ENCODE data around the gene ECSIT. TPM values are rescaled to one million over a fixed set of nuclear protein-coding genes. Genes with fewer than 3 reads are reported as not detected.
A peak's percentile ranks its signal among the peaks of the same experiment; 100 is the strongest.

Gene ECSIT
- total and polyA plus RNA-seq, 8 donors = 15.6 to 119 (median 73.4) TPM

GRCh38 chr19:11534948-11535347 lies 6.0 kb upstream of the ECSIT start:
- TF ChIP-seq POLR2A (IDR thresholded peaks at IDR 0.05) = no peak
- no peak for TF ChIP-seq CTCF (IDR thresholded peaks at IDR 0.05)
- TF ChIP-seq POLR2AphosphoS5 (IDR thresholded peaks at IDR 0.05) = no peak
- no peak for TF ChIP-seq EP300 (IDR thresholded peaks at IDR 0.05)
- peak overlapping the region in 4 of 5 donors; percentile 78 to 95 (median 82) for H3K27ac ChIP-seq

GRCh38 chr19:11534538-11534937 lies 5.6 kb upstream of the ECSIT start:
- DNase-seq = no peak
- intact Hi-C loops (cut with DNase I; ENCODE audit: low total_unique reads) = no loop called here
- peak overlapping the region in 4 of 5 donors; percentile 78 to 95 (median 82) for H3K27ac ChIP-seq

More at GRCh38 chr19:11534948-11535347, 6.0 kb upstream of the ECSIT start:
- no peak for DNase-seq
- H3K9me3 ChIP-seq = no peaks in the 10 kb centered on the region
- H3K4me1 ChIP-seq = peaks cover 7 to 35% (median 24%) of the 10 kb centered on the region in 4 donors
- no peak overlapping the region for H3K4me3 ChIP-seq
- H3K27me3 ChIP-seq = peaks cover 4 to 14% (median 9%) of the 10 kb centered on the region in 3 donors
- intact Hi-C loops (cut with DNase I; ENCODE audit: low total_unique reads) = no loop called here
- H3K36me3 ChIP-seq = no peaks in the 10 kb centered on the region
- 47 to 63% (median 60%) methylated on average over 5 of the region's 5 CpGs for WGBS, 5 donors

DNA sequence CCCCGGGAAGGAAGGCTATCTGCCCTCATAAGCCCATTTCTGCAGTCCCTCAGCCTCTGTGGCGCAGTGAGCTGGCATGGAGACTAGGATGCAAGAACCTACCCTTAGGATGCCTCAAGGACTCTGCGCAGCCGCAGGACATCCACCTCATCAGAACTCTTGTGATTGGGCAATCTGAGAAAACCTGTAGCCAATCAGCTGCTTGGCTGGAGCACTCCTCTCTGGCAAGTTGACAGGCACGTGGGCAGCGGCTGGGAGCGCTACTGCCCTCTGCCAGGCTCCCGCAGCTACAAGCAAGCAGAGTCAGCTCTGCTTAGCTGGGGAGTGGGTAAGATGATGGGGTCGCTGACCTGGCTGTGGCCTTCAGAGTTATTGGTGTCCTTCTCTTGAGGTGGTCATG lies 1.5 kb upstream of the ECSIT start:
- H3K36me3 ChIP-seq = peaks cover 0 to 8% (median 3%) of the 10 kb centered on the region in 4 donors
- H3K27me3 ChIP-seq = no peaks in the 10 kb centered on the region
- peak; percentile 80 to 91 for DNase-seq
- no peak overlapping the region for H3K4me3 ChIP-seq
- no peaks in the 10 kb centered on the region for H3K9me3 ChIP-seq
- peak in 1 of 3 donors; percentile 61 for TF ChIP-seq POLR2AphosphoS5 (IDR thresholded peaks at IDR 0.05)
- TF ChIP-seq POLR2A (IDR thresholded peaks at IDR 0.05) = no peak
- TF ChIP-seq CTCF (IDR thresholded peaks at IDR 0.05) = peak in 1 of 7 experiments; percentile 31
- H3K27ac ChIP-seq = peak overlapping the region in 4 of 5 donors; percentile 90 to 93 (median 92)
- H3K4me1 ChIP-seq = peaks cover 17 to 49% (median 28%) of the 10 kb centered on the region in 4 donors
- intact Hi-C loops (cut with DNase I; ENCODE audit: low total_unique reads) = no loop called here
- WGBS, 5 donors = 21 to 29% (median 24%) methylated on average over 9 of the region's 9 CpGs

More at GRCh38 chr19:11534538-11534937, 5.6 kb upstream of the ECSIT start:
- H3K27me3 ChIP-seq = peaks cover 4 to 10% (median 5%) of the 10 kb centered on the region in 3 donors
- no peaks in the 10 kb centered on the region for H3K36me3 ChIP-seq
- H3K9me3 ChIP-seq = no peaks in the 10 kb centered on the region
- no peak overlapping the region for H3K4me3 ChIP-seq
- peaks cover 7 to 35% (median 24%) of the 10 kb centered on the region in 4 donors for H3K4me1 ChIP-seq
- no peak for TF ChIP-seq POLR2A (IDR thresholded peaks at IDR 0.05)
- TF ChIP-seq EP300 (IDR thresholded peaks at IDR 0.05) = no peak
- TF ChIP-seq POLR2AphosphoS5 (IDR thresholded peaks at IDR 0.05) = no peak
- WGBS, 5 donors = 76 to 89% (median 83%) methylated on average over 1 of the region's 1 CpG

- 85 to 99% (median 89%) methylated on average over 6 to 9 of the region's 9 CpGs for WGBS, 5 donors
- H3K4me1 ChIP-seq = peaks cover 0 to 5% (median 0%) of the 10 kb centered on the region in 4 donors
- intact Hi-C loops (cut with DNase I; ENCODE audit: low total_unique reads) = no loop called here
- no peaks in the 10 kb centered on the region for H3K27me3 ChIP-seq
- H3K36me3 ChIP-seq = peaks cover 6 to 99% (median 80%) of the 10 kb centered on the region in 4 donors
- DNase-seq = no peak
- no peaks in the 10 kb centered on the region for H3K9me3 ChIP-seq
- H3K27ac ChIP-seq = no peak overlapping the region
- no peak overlapping the region for H3K4me3 ChIP-seq
- TF ChIP-seq POLR2A (IDR thresholded peaks at IDR 0.05) (no peak), CTCF (IDR thresholded peaks at IDR 0.05) (no peak), EP300 (IDR thresholded peaks at IDR 0.05) (no peak)
These were observed 9.8 kb downstream of the ECSIT start for GRCh38 chr19:11519138-11519537.

GRCh38 chr19:11513946-11514345 lies 15.0 kb downstream of the ECSIT start:
- H3K36me3 ChIP-seq = peaks cover 23 to 96% (median 85%) of the 10 kb centered on the region in 4 donors

More at GRCh38 chr19:11513946-11514345, 15.0 kb downstream of the ECSIT start:
- Histone ChIP-seq H3K27ac (no peak overlapping the region), H3K9me3 (no peaks in the 10 kb centered on the region), H3K4me3 (no peak overlapping the region), H3K27me3 (no peaks in the 10 kb centered on the region), H3K4me1 (no peaks in the 10 kb centered on the region)
- intact Hi-C loops (cut with DNase I; ENCODE audit: low total_unique reads) = no loop called here
- DNase-seq = no peak
- no peak for TF ChIP-seq CTCF (IDR thresholded peaks at IDR 0.05)
- TF ChIP-seq POLR2AphosphoS5 (IDR thresholded peaks at IDR 0.05) = no peak
- TF ChIP-seq EP300 (IDR thresholded peaks at IDR 0.05) = no peak
- no peak for TF ChIP-seq POLR2A (IDR thresholded peaks at IDR 0.05)
- WGBS, 5 donors = 93 to 97% (median 97%) methylated on average over 15 to 20 of the region's 20 CpGs
